ENCODE results near the gene MYH15. TPM values are rescaled to one million over a fixed set of nuclear protein-coding genes. Genes with fewer than 3 reads are reported as not detected.
A peak's percentile ranks its signal among the peaks of the same experiment; 100 is the strongest.

The MYH15 gene
- total RNA-seq, 1 experiment from 2014 or later, result 0.44 TPM

DNA sequence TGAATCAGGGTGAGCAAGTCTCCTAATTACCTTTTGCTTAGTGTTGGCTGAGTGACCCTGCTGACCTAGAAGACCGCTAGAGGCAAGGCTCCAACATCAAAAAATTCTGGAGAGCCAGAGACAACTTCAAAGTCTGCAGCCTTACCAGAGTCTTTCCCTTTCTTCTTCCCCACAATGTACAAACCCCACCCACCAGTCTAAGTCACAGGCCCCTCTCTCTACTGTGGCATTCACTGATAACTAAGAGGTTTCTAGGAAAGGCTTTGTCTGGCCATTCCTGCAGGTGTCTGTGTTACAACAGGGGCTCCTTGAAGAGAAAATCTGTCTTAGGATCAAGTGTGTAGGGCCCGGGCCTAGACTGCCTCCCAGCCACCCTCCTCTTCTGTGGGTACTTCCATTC is 525 bp downstream of the MYH15 start:
- DNase-seq (ENCODE audit: low read depth), result no peak

DNA sequence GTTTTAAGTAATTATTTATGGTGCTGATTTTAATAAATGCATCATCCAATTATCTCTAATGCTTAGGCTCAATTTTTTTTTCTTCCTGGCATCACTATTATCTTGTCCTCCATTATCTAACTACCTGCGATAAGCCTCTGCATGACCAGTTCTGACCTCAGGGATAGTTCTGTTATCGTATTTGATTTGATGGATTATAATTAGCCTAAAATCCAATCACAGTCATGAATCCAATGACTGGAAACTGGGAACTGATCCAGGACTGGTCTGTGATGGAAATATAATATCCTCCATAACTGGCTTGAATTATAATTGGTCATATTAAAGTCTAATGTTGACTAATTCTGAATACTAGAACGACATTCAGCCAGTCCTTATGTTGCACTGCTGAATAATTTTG is 1.1 kb downstream of the MYH15 start:
- no peak for DNase-seq (ENCODE audit: low read depth)

DNA sequence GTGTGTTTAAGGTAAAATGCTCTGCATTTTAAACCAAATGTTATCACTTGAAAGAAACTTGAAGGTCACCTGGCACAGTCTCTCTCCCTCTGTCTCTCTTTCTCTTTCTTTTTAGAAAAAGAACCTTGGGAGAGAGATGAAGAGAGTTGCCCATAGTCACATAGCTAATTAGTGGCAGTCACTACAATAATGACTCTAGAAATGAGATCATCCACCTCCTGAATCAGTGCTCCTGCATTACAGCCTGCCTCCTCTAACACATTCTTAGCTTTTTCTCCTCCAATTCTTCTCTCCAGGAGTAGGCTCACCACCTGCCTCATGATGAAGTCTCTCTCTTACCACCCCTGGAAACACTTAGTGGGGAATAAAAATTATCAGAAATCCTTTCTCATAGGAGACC is 2.5 kb downstream of the MYH15 start:
- no peak for DNase-seq (ENCODE audit: low read depth)

DNA sequence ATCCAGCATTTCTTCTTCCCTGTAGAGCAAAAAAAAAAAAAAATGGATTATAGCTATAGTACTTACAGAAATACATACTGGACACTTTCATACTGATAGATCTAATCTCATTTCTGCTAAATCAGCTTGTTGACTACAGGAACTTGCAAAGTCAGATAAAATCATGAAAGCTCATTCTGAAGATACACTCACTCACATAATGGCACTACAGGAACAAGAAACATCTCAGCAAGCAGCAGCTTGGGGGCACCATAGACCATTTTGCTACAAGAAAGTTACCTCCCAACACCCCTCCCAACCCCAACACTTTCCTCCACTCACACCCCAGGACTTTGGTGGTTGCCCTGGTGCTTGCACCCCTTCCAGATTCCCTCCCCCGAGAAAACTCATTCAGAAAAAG is 4.6 kb downstream of the MYH15 start:
- DNase-seq (ENCODE audit: low read depth), result no peak

DNA sequence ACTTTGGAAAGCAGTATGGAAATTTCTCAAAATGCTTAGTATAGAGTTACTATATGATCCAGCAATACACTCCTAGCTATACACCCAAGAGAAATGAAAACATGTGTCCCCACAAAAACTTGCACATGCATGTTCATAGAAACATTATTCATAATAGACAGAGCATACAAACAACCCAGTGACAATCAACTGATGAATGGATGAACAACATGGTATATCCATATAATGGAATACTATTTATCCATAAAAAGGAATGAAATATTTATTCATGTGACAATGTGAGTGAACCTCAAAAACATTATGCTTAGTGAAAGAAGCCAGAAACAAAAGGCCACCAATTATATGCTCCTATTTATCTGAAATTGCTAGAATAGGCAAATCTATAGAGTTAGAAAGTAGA is 6.7 kb downstream of the MYH15 start:
- no peak for DNase-seq (ENCODE audit: low read depth)

DNA sequence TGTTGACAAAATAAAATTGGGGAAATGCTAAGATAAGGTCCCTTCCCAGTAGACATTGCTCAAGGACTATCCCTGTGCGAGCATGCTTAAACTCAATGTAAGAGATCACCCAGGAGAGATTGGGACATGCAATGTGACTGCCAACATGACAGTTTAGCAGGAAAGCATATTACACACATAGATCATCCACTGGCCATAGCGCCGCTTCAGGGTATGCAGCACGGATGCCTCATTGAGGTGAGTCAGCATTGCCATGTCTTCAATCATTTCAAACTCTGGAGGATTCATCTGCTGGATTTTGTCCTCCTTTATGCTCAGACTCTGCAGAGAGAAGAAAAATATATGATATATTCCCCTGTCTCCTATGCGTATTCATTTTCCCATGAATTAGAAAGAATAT is 8.9 kb downstream of the MYH15 start:
- peak; percentile 40 for DNase-seq (ENCODE audit: low read depth)

DNA sequence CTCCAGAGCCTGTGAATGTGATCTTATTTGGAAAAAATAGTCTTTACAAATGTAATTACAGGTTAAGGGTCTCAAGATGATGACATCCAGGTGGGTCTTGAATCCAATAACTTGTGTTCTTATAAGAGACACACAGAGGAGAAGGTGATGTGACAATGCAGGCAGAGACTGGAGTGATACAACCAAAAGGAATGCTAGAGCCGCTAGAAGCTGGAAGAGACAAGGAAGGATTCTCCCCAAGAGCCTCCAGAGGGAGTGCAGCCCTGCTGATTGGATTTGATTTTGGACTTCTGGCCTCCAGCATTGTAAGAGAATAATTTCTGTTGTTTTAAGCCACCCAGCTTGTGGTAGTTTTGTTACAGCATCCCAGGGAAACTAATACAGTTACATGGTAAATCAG is 9.7 kb downstream of the MYH15 start:
- DNase-seq (ENCODE audit: low read depth), result peak; percentile 50

DNA sequence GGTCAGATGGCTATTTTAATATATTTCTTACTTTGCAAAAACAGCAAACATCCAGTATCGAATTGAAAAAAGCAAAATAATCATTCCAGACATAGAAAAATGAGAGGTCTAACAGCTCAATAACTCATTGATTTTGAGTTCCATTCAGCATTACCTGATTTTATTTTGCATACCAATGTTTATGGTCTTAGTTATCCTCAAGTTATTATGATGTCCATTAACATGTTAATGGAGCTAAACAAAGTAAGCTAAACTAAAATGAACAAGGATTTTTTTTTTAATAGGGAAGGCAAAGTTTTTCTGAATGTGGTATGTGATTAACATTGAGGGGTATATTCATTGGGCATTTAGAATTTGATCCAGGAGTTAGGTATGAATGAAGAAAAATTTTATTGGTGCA is 13.1 kb downstream of the MYH15 start:
- DNase-seq (ENCODE audit: low read depth), result no peak

DNA sequence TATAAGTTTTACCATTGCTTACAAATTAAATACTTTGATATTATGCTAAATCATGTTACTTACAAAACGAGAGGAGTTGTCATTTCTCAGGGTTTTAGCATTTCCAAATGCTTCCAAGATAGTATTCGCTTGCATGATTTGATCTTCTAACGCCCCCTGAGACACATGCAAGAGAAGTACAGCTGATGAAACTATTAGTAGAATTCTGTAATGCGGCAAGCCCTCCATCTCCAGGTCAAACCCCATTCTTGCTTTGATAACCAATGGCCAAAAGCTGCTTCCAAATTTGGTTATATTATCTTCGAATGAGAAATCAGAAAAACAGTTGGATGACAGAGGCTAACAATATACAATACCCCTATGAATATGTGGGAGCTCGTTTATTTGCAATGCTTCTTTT is 14.7 kb downstream of the MYH15 start:
- DNase-seq (ENCODE audit: low read depth), result no peak

DNA sequence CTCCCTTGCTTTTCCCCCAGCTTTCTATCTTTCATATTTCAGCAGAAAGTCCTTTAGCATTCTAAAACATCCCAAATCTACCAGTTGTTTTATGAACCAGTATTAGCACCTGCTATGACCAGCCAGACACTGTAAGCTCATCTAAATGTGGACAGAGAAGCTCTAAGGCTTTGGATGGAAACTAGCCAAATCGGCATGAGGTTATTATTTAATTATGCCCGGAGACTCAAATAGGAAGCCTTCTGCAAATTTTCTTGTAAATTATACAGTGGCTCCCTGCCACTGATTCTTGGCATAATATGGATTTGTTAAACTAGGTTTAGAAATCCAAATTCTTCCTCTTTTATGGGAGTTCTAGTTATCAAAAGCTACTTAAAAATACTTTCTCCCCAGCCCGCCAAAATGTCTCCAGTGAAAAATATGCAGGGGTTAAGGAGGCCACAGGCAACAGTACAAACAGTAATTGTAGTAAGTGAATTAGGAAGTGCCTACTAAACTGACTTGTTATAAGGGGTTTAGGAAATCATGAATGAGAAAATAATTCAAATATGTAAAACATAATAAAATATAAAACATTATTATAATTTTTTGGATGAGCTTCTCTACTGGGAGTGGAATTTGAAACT is 15.4 kb downstream of the MYH15 start:
- no peak for DNase-seq (ENCODE audit: low read depth)

DNA sequence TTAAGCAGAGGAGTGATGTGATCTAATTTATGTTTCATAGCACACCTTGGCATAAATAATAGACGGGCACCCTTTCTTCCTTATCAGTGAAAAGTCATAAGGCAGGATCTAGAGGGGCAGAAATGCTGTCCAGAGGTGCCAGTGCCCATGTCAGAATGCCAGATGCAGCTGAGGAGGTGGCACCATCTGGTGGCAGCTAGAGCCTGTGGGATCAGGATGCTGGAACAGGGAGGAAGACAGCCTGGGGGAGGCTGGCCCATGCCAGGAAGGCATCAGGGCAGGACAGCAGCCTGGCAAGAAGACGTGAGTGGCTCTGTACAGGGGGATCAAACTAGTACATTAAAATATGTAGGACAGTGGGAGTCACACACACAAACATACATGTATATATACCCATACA is 16.5 kb downstream of the MYH15 start:
- DNase-seq (ENCODE audit: low read depth), result peak; percentile 49

DNA sequence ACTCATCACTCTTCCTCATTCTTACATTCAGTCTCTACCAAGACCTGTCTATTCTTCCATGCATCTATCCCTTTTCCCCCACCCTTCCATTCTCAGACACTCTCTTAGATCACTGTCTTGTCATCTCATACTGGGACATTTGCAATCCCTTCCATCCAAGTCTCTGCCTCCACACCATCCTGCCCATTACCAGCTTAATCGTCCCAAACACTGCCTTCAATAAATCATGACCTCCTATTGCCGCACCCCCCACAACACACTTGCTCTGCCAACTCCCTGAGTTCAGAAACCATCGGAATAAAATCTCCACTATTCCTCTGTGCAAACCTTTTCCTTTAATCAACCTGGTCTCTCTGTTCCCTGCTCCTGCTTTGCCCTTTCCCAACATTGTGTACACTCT is 18.9 kb downstream of the MYH15 start:
- DNase-seq (ENCODE audit: low read depth), result no peak

DNA sequence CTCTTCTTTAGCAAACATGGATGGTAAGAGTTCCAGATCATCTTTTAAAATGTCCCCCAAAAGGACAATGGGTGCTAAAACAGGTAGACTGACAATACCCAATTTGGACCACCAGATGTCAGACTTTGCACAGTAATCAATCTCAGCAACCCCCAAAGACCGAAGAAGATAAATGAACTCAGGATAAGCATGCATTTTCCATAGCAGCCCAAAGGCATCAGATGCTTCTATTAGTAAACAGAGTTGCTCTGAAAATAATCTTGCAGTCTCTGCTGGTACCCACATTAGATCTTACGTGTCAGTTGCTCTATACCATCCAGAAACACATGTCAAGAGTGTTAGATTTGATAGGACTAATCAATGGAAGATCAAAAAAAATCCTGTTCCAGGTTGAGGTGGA is 20.6 kb downstream of the MYH15 start:
- DNase-seq (ENCODE audit: low read depth), result peak; percentile 54

DNA sequence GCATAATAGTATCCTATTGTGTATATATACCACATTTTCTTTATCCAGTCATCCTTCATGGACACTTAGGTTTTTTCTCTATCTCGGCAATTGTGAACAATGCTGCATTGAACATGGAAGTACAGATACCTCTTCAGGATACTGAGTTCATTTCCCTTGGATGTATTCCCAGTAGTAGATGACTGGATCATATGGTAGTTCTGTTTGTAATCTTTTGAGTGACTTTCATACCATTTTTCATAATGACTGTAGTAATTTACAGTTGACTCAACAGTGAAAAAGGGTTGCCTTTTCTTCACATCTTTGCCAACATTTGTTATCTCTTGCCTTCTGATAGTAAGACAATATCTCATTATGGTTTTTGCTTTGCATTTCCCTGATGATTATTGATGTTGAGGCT is 21.8 kb downstream of the MYH15 start:
- DNase-seq (ENCODE audit: low read depth), result peak; percentile 26

DNA sequence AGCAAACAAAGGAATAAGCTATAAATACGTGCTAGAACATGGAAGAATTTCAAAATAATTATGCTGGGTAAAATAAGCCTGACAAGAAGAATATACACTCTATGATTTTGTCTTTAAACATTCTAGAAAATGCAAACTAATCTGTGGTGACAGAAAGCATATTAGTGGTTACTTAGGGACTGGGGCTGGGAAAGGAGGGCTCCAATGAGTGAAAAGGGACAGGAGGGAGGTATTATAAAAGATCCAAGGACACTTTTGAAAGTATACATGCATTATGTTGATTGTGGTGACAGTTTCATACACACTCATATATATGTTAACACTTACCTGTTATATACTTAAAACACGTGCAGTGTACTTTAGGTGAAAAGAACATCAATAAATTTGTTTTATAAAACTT is 23.0 kb downstream of the MYH15 start:
- DNase-seq (ENCODE audit: low read depth), result no peak

DNA sequence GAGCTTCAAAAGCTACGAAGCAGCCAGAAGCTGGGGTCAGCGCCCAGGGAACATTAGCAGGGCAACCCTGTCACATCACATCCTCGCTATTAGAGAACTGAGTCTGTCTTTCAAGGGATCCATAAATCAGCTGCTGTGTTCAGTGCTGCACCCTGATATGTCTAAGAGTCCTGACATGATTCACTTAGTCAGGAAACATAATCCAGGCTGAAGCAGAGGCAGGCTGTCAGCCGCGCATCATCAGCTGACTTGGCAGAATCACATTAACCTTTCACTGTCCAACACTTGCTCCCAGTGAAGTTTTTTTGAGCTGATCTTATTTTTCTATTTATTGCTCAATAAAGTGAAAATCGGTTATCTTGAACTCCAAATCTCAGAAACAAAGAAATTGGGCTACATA is 23.5 kb downstream of the MYH15 start:
- peak; percentile 53 for DNase-seq (ENCODE audit: low read depth)

DNA sequence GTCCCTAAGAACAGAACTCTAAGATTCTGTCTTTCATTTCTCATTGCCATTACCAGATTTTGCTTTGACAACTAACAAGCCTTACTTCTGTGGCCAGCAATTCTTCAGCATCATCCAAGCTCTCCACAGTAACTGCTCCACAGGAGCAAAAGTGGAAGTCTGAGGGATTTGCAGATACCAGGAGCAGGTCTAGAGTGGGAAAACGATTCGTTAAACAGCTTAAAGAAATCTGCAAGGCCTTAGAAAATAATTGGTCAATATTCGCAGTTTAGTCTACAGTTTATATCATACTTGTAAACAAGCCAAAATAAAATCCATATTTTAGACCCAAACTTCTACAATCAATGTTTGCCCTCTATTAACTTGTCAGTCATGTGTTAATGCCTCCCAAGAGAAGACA is 24.1 kb downstream of the MYH15 start:
- DNase-seq (ENCODE audit: low read depth), result no peak

DNA sequence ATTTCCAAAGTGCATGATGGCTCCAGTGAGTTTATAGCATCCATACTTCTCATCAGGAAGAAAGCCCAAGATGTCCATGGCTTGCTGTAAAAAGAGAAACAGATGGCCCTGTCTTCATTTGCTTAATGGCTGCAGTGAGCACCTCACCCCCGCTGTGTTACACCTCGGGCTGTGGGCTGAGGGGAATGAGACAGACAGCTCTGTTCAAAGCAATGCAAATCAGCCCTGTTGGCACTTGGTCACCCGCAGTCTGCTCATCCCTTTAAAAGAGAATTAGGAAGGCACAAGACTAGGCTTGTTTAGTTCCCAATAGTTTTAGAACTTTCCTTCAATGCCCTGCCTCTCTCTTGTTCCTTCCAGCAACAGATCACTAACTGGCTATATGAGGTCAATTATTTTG is 25.2 kb downstream of the MYH15 start:
- DNase-seq (ENCODE audit: low read depth), result no peak

DNA sequence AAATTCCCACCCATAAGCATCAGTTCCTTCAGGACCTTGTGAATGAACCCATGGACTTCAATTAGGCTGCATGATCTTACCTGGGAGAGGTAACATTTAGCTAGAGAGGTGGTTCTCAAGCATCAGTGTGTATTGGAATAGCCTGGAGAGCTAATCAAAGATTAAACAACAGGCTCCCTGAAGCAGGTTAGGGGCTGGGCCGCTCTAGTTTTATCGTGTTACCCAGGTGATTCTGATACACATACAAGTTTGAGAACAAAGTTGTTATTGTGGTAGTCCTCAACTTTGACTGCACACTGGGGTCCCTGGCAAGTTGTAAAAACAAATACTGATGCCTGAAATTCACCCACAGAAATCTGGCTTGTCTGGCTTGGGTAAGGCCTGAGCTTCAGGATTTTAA is 31.2 kb downstream of the MYH15 start:
- DNase-seq (ENCODE audit: low read depth), result no peak

DNA sequence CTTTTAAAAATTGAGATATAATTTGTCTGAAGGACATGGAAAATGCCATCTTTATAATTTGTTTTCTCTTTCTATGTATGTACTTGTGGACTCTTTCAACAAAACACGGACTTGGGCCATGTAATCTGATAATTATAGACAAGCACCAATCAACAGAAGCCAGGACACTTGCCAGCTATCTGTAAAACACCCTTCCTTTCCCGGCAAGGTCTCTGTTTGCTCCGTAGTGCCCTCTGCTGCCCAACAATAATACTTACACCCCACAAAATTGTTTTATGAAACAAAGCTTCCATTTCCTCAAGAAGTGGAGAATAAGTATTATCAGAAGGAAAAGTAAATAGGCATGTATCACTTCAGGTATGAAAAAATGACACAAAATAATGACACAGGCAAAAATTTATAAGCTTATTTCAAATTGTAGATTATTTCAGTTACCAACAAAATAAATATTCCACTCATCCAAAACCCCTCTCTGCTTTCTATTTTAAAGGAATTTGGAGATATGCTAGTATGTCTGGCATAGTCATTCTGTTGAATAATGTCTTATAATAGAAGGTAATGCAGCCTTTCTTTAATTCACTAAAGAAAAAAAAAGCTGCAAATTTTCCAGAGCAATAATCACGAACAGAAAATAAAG is 32.8 kb downstream of the MYH15 start:
- DNase-seq (ENCODE audit: low read depth), result peak; percentile 67

DNA sequence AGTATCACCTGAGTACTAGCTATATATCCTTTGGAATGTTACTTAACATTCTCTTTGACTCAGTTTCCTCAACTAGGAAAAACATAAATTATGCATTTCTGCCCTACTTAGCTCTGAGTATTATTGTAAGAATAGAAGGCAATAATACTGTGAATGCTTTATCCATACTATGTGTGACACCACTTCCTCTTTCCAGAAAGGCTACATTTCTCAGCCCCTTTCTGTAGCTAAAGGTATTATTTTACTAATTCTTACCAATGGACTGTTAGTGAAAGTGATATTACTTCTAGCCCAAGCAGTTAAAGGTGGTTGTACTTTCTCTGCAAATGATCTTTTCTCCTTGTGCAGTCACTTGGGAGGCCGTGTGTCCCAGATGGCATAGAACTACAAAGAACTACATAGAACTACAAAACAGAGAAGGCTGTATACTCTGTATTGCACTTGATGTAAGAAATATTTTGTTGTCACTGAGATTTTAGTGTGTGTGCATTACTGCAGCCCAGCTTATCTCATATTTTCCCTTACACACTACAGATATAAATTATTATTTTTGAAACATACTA is 35.1 kb downstream of the MYH15 start:
- DNase-seq (ENCODE audit: low read depth), result no peak

DNA sequence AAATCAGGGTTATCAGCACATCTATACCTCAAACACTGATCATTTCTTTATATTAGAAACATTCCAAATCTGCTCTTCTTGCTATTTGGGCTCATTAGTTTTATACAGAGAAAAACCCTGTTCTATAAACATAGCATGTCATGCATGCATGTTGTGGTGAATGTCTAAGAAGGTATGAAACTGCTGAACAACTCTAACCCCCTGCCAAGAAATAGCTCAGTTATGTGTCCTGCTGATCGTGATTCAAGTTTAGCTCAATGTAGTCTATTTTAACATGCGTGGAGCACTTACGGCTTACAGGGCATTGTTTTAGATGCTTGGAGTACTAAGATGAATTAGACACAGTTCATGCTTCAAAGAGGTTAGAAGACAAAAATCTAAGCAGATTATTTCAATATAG is 35.8 kb downstream of the MYH15 start:
- no peak for DNase-seq (ENCODE audit: low read depth)

DNA sequence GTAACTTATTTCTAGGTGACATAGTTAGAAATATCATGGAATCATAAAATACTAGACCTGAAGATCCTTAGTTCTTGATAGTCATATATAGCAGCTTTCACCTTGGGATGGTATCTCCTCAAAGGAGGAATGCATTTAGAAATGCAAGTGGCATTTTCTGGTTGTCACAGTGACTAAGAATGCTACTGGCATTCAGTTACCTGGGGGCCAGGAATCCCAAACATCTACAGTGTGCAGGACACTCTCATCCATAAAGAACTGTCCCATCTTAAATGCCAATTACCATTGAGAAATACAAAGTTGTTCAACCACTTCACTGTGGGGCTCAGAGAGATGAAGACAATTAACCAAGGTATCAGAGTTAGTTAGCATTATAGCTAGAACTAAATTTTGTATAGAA is 36.7 kb downstream of the MYH15 start:
- no peak for DNase-seq (ENCODE audit: low read depth)

Measured in M059J (cell line).